Measurements from ENCODE around the gene CGB1.

Gene CGB1

DNA sequence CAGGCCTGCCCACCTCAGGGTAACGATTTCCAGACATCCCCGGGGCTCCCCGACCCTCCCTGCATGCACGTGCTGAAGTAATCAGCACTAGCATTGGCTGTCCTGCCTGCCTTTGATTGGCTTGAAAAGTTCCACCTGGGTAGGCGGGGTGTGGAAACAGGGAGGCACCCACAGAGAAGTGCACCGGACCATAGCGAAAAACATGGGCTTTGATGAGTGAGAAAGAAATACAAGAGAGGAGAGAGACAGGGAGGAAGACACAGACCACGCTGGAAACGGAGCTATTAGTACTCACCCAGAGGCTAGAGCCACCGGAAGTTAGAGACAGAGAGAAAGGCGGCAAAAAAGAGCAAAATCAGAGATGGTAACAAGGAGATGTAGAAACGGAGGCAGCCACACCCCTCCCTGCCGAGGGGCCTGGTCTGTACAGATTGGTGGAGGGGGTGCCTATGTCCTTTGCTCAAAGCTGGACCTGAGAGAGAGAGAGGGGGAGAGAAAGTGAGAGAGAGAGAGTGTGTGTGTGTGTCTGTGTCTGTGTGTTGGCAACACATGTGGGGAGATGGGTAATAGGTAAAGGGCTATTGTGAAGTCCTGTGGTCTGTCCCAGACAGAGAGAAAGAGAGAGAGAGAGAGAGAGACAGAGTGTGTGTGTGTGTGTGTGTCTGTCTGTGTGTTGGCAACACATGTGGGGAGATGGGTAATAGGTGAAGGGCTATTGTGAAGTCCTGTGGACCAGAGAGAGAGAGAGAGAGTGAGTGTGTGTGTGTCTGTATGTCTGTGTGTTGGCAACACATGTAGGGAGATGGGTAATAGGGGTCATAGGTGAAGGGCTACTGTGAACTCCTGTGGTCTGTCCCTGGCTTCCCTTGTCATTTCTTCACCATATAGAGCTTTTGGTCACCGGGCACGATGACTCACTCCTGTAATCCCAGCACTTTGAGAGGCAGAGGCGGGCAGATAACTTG lies 15.5 kb downstream of the CGB1 start:
- peak; percentile 63 for DNase-seq (ENCODE audit: low read depth)

DNA sequence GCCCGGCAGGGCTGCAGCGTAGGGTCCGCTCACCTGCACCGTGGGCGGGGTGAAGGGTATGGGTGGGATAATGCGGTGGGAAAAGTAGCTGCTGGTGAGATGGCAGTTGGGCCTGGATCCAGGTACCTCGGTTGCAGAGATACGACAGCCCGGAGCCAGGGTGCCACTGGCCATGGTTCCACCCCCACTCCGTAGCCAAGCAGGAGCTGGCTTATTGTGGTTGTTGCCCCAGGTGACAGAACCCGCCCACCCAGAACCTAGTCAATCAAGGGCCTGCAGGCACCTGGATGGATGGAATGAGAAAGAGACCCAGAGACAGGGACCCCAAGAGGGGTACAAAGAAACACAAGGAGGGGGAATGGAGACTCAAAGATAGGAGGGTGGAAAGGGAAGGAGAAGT lies 16.4 kb downstream of the CGB1 start:
- no peak for DNase-seq (ENCODE audit: low read depth)

DNA sequence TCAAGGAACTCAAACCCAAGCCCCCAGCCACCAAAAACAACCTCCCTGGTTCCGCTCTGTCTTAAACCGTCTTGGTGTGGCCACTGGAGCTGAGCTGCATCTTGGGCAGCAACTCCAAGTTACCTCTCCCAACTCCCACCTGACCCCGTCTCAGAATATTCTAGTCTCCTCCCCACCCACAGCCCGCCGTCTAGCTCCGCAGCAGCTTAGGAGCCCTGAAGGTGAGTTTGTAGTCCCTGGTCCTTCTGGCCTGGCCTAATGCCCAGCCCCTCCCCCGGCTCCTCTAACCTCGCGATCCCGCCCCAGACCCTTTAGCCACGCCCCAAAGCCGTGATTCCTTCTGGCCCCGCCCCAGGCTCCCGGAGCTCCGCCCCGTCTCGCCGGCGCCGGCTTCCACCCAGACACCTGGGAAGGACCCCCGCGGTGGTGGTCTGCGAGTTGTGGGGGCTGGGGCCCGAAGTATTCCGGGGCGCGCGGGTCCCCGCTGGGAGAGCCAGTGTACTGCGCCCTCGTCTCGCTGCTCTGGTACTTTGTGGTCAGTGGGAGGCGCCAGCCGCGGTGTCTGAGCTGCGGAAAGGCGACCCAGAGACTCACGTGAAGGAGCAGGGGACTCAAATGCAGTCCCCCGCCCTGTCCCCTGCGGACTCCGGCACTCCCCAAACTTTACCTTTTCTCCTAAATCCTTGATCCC lies 17.3 kb downstream of the CGB1 start:
- DNase-seq (ENCODE audit: low read depth): peak; percentile 81

DNA sequence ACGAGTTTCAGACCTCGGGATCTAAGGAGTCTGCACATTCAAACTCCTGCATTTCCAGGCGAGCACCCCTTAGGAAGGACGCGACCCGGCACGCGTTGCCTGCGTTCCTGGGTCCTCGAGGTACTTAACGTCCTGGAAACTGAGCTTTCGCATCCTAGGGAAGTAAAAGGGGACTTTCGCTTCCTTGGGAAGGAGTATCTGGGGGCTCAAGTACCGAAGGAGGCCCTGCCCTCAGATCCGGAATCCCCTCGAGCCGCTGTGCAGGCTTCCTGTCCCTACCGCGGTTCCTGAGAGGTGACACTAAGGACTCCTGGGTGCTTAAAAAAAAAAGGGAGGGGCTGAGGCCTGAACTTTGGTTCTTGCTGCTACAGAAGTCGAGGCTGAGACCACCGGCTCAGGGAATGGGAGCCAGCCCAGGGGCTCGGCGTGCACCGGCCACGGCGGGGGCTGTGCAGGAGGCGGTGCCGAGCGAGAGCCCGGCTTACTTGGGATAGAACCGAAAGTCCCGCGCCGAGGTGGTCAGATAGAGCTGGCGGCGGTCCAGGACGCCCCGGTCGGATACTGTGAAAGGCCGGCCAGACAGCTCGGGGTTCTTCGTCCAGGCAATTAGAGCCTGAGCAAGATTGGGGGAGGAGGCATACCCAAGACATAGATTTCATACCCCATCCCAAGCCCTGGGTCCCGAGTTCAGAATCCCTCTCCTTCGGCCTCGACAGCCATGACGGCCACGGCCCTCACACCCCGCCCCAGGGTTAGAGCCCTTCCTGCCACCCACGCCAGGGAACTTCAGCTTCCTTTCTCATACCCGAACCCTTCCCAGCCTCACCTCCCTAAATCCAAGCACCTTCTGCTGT lies 18.1 kb downstream of the CGB1 start:
- DNase-seq (ENCODE audit: low read depth): peak; percentile 48

- peak; percentile 83 for DNase-seq (ENCODE audit: low read depth)
Measured at GRCh38 chr19:49017666-49018351, 18.9 kb downstream of the CGB1 start.

DNA sequence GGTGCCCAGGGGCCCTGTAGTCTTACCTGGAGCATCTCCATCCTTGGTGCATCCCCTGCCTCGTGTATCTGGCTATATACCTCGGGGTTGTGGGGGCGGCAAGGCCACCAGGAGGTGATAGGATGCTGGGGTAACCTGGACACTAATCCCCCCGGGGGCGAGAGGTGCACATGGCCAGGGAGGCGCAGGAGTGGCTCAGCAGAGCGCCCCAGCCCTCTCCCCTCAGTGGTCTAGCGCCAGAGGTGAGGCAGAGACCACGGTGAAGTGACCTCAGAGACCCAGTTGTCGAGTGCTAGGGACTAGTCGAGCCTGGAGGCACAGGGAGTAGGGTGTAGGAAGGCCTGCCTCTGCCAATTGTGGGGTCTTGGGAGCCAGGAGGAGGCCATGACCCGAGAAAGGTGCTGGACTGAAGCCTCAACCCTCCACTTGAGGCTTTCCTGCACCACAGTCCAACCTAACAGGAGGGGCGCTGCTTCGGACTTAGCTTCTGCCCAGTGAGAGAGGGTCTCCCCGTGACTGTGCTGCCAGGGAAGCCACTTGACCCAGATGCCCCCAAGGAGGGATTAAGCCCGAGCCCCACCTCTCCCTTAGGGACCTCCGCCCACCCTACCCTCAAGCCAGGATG lies 19.5 kb downstream of the CGB1 start, which contains the start of gene LHB:
TSS of gene LHB (minus strand) at position 51 of the 625 bp plus-strand sequence. CDS start at position 41, 10 bp downstream.
- no peak for DNase-seq (ENCODE audit: low read depth)

- DNase-seq (ENCODE audit: low read depth): no peak
Measured at GRCh38 chr19:49016067-49016839, 20.4 kb downstream of the CGB1 start.

- no peak for DNase-seq (ENCODE audit: low read depth)
Measured at GRCh38 chr19:49014870-49015255, 21.8 kb downstream of the CGB1 start.

DNA sequence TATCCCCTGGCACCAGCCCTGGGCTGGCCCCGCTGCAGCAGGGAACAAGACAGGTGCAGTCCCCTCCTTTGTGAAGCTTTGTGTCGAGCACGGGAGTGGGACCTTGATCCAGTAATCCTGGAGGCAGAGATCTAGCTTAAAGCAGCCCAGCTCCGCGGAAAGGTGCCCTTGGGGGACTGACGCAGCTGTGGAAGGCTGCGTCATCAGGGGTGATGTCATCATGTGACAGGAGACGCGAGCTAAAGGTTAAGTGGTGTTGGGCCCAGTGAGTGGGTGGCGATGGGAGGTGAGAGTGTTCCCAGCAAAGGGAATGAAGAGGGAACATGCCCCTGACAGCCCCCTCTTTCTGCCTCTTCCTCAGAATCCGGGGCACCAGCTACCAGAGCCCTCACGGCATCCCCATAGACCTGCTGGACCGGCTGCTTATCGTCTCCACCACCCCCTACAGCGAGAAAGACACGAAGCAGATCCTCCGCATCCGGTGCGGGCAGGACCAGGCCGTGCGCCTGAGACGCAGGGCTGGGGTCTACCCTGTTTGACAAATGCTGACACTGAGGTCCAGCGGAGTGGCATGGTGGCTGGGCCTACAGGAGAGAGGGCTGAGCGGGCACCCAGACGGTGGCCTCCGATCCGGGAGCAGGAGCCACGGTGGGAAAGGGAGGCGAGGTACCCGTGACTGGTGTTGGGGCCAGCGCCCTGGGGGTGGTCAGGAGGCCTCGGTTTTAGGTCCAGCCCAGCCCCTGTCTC lies 22.4 kb downstream of the CGB1 start:
- DNase-seq (ENCODE audit: low read depth): peak; percentile 74

GRCh38 chr19:49011194-49011593 lies 25.5 kb downstream of the CGB1 start:
- DNase-seq (ENCODE audit: low read depth): no peak

GRCh38 chr19:49010453-49010852 lies 26.2 kb downstream of the CGB1 start:
- DNase-seq (ENCODE audit: low read depth): no peak

DNA sequence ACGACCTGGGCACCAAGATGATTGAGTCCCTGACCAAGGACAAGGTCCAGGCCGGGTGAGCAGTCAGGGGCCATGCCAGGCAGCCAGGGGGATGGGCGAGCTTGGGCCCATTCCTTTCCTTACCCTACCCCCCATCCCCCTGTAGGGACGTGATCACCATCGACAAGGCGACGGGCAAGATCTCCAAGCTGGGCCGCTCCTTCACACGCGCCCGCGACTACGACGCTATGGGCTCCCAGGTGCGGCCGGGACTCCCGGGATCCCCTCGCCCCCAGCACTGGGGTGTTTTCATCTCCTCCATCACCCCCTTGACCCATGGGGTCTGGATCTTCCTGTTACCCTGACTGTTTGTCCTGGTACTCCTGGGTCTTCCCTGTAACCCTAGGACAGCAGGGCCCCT lies 26.9 kb downstream of the CGB1 start:
- DNase-seq (ENCODE audit: low read depth): no peak

DNA sequence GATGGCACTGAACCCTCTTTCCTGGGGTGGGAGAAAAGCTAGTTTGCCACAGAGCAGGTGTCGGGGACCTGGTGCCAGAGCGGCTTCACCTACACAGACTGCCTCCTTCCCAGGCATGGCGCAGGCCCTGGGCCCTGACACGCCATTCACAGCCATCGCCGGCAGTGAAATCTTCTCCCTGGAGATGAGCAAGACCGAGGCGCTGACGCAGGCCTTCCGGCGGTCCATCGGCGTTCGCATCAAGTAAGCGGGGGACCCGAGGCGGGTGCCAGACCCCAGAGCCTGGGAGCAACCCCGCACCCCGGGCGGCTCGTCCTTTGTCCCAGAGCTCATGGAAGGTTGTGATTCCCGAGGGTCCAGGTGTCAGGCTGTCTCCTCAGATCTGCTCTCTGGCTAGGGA lies 29.8 kb downstream of the CGB1 start:
- DNase-seq (ENCODE audit: low read depth): no peak

DNA sequence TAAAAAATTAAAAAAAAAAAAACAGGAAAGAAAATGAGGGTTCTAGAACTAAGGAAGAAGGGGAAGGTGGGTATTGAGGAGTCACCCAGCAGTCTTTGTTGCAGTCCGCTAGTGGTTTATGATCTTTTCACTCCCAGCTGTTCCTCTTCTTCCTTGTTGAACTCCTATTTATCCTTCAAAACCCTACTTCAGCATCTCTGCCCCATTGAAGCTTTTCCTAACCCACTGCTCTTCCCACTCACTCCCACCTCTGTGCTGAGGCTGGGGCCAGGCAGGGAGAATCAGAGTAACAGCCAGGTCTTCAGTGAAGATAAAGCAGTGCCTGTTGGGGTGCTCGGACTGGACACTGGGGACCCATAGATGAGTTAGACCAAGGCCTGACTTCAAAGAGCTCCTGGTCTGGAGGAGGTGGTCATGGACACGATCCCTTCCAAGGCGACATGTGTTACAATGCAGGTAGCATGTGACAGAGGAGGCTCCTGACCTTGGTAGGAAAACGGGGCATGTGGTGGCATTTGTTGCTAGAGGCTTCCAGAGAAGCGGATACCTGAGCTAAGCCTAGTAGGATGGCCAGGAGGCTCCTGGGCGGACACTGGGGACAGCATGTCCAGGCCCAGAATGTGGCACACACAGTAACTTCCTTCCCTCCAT lies 31.6 kb downstream of the CGB1 start:
- no peak for DNase-seq (ENCODE audit: low read depth)

GRCh38 chr19:49004133-49004532 lies 32.6 kb downstream of the CGB1 start:
- DNase-seq (ENCODE audit: low read depth): no peak

- peak; percentile 81 for DNase-seq (ENCODE audit: low read depth)
Measured at GRCh38 chr19:48999481-49000325, 37.0 kb downstream of the CGB1 start.

- peak; percentile 83 for DNase-seq (ENCODE audit: low read depth)
Measured at GRCh38 chr19:48997972-48998371, 38.7 kb downstream of the CGB1 start.

DNA sequence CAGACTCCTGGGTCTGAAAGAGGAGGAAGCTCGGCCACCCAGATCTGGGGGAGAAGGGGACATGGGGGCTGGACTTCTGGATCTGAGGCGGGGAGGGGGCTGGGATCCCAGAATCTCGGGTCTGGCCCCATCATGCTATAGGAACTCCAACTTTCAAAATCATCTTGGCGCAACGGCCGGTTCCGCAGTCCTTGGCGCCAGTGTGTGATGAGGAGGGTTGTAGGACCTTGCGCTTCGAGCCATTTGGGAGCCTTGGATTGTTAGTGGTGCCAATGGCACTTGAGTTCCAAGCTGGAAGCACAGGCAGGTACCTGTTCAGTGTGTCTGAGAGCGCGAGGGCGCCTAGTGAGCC lies 42.7 kb downstream of the CGB1 start:
- peak; percentile 35 for DNase-seq (ENCODE audit: low read depth)

All from ELR (cell line).